Lung (tissue), 12 donors: Measurements from ENCODE around the gene REC114. TPM values are rescaled to one million over a fixed set of nuclear protein-coding genes. Genes with fewer than 3 reads are reported as not detected.

Experiments used
- ATAC-seq: fragments of 200-7000 bp; cut with Tn5 transposase; one replicate; pipeline ENCODE4 v1.9.1; 2020; ENCODE audit warnings: moderate number of reproducible peaks; ENCODE audit not compliant: insufficient read depth, low FRiP score
- DNase-seq, 3 donors: peaks; one replicate each; pipeline ENCODE4 v3.0.0-alpha.2; 2013 to 2017
- H3K27ac ChIP-seq, 2 donors: one replicate each; pipeline ENCODE4 v1.5.1; 2013; ENCODE audit warnings: mild to moderate bottlenecking in 2 of 2, moderate library complexity in 2 of 2, control low read depth in 1 of 2, inconsistent platforms in 1 of 2, low read depth in 1 of 2, low read length in 1 of 2
- H3K27me3 ChIP-seq, 3 donors: one replicate each; pipeline ENCODE4 v1.5.1; 2013; ENCODE audit warnings: low read length in 2 of 3; ENCODE audit not compliant: control insufficient read depth in 3 of 3, insufficient read depth in 3 of 3
- H3K36me3 ChIP-seq, 4 donors: one replicate each; pipeline ENCODE4 v1.5.1; 2013; ENCODE audit warnings: low read length in 4 of 4, mild to moderate bottlenecking in 1 of 4, moderate library complexity in 1 of 4; ENCODE audit not compliant: control insufficient read depth in 4 of 4, insufficient read depth in 4 of 4
- H3K4me1 ChIP-seq, 5 donors: one replicate each; pipeline ENCODE4 v1.5.1; 2013; ENCODE audit warnings: low read length in 5 of 5, mild to moderate bottlenecking in 2 of 5, moderate library complexity in 1 of 5; ENCODE audit not compliant: control insufficient read depth in 5 of 5, insufficient read depth in 5 of 5
- H3K4me3 ChIP-seq: one replicate; pipeline ENCODE4 v1.5.1; 2013; ENCODE audit warnings: mild to moderate bottlenecking, control low read depth, moderate library complexity
- H3K9ac ChIP-seq, 2 donors: one replicate each; pipeline ENCODE4 v1.5.1; 2013; ENCODE audit warnings: low read length in 2 of 2, control low read depth in 1 of 2; ENCODE audit not compliant: insufficient read depth in 1 of 2
- H3K9me3 ChIP-seq, 4 donors: one replicate each; pipeline ENCODE4 v1.5.1; 2013; ENCODE audit warnings: low read length in 3 of 4, mild to moderate bottlenecking in 1 of 4, moderate library complexity in 1 of 4; ENCODE audit not compliant: control insufficient read depth in 4 of 4, insufficient read depth in 3 of 4
- CTCF ChIP-seq: IDR thresholded peaks from 2 replicates; pipeline ENCODE4 v1.5.1; 2012; ENCODE audit warnings: mild to moderate bottlenecking; ENCODE audit errors: control extremely low read depth, extremely low read depth
- WGBS, 2 donors: extraction: QIAGEN DNeasy Blood & Tissue Kit; methylation state at CpG; one replicate each; pipeline ENCODE4 v1.1.7; 2013; 5-methylcytosine and 5-hydroxymethylcytosine counted together
- polyA plus RNA-seq, 2 donors: library from polyadenylated mRNA; stranded (reverse); fragments of 200-250 nt; gene quantifications; one replicate each; pipeline ENCODE4 v1.2.1, GENCODE V29; 2013
- total RNA-seq, 2 donors: library from RNA; depleted of rRNA in 1 of 2; stranded (reverse); fragments of >200 nt in 1 of 2; gene quantifications; one replicate each; pipeline ENCODE4 v1.2.1, GENCODE V29; 2014 to 2021
- donor health status: control.
- donor health status: control.
- donor health status: Bipolar disorder and iron deficiency.
- donor health status: healthy.
- donor health status: DM: yes; HTN: yes; CAD: no.

REC114 gene
- total and polyA plus RNA-seq, 4 donors = 0.15 TPM; not detected in 3

- H3K4me3 ChIP-seq = no peak overlapping the region
- no peaks in the 10 kb centered on the region for H3K9me3 ChIP-seq
- no peaks in the 10 kb centered on the region for H3K36me3 ChIP-seq
- 75 to 87% methylated on average over 3 of the region's 3 CpGs for WGBS, 2 donors
- H3K4me1 ChIP-seq = no peaks in the 10 kb centered on the region
- H3K9ac ChIP-seq = no peak overlapping the region
- DNase-seq = no peak
- ATAC-seq = no peak
- no peak for TF ChIP-seq CTCF
- H3K27ac ChIP-seq = no peak overlapping the region
- no peaks in the 10 kb centered on the region for H3K27me3 ChIP-seq
Observed at GRCh38 chr15:73530649-73531048, 87.7 kb downstream of the REC114 start.

GRCh38 chr15:73538123-73538522, 95.2 kb downstream of the REC114 start:
- Histone ChIP-seq H3K27ac (no peak overlapping the region), H3K9me3 (no peaks in the 10 kb centered on the region), H3K36me3 (no peaks in the 10 kb centered on the region), H3K9ac (no peak overlapping the region), H3K27me3 (peaks cover 0 to 5% (median 0%) of the 10 kb centered on the region in 3 donors), H3K4me3 (no peak overlapping the region), H3K4me1 (no peaks in the 10 kb centered on the region)
- no peak for ATAC-seq
- TF ChIP-seq CTCF = no peak
- 96 to 98% methylated on average over 2 of the region's 2 CpGs for WGBS, 2 donors
- DNase-seq = no peak

DNA sequence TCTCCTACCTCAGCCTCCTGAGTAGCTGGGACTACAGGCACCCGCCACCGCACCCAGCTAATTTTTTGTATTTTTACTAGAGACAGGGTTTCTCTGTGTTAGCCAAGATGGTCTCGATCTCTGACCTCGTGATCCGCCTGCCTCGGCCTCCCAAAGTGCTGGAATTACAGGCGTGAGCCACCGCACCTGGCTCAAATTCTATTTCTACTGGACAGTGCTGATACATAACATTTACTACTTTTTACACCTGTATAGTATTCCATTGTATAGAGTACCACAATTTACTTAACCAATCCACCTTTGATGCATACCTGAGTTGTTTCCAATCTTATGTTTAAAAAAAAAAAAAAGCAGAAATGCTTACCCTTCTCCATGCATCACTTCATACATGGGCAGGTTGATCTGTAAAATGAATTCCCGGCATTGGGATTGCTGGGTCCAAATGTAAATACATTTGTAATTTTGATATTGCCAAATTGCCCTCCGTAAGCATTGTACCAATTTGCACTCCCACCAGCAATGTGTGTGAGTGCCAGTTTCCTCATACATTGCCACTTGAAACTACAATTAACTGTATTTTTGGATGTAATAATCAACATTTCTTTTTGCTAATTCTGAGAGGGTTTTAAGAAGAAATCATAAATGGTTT, 95.7 kb downstream of the REC114 start:
- DNase-seq (no peak), ATAC-seq (no peak)
- H3K27me3 ChIP-seq = peaks cover 0 to 5% (median 0%) of the 10 kb centered on the region in 3 donors
- no peaks in the 10 kb centered on the region for H3K9me3 ChIP-seq
- no peak overlapping the region for H3K9ac ChIP-seq
- H3K27ac ChIP-seq = no peak overlapping the region
- no peaks in the 10 kb centered on the region for H3K4me1 ChIP-seq
- TF ChIP-seq CTCF = no peak
- 92 to 94% methylated on average over 10 of the region's 10 CpGs for WGBS, 2 donors
- no peaks in the 10 kb centered on the region for H3K36me3 ChIP-seq
- H3K4me3 ChIP-seq = no peak overlapping the region
